ENCODE data around the gene PLCB2. TPM values are rescaled to one million over a fixed set of nuclear protein-coding genes. Genes with fewer than 3 reads are reported as not detected.

Gene PLCB2
- total RNA-seq, 1 experiment from 2014 or later, result 7.4 TPM

DNA sequence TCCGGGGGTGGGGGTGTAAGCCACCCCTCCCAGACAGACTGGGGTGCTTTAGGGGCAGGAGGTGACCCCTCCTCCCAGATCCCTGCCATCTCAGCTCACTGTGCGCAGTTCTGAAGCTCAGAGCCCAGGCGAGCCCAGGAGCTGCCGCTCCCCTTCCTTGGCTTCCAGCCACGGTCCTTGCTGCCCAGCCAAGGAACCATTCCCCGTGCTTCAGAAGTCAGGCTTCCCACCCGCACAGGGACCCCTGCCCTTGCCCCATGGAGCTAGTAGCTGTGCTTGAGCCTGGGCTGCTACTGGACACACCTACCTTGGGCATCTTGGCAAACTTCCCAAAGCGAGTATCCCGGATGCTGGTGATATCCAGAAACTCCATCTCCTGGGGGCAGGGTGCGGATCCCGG is 4.8 kb downstream of the PLCB2 start:
- Histone ChIP-seq H4K91ac (ENCODE audit: insufficient read length, low read depth, low read length) (no peak overlapping the region), H2BK15ac (ENCODE audit: low read depth, low read length) (no peak overlapping the region), H2BK12ac (ENCODE audit: insufficient read length, low read depth, low read length) (no peak overlapping the region), H3K9me3 (ENCODE audit: control insufficient read depth, low read depth, low read length) (no peaks in the 10 kb centered on the region), H2BK5ac (ENCODE audit: insufficient read length, low read length) (no peak overlapping the region), H3K27me3 (ENCODE audit: insufficient read depth, low read length) (no peaks in the 10 kb centered on the region), H3T11ph (ENCODE audit: low read length) (no peak overlapping the region), H3K79me2 (ENCODE audit: insufficient read depth, low read length) (no peaks in the 10 kb centered on the region), H2AK5ac (ENCODE audit: insufficient read length, low read length) (no peak overlapping the region), H3K23ac (ENCODE audit: insufficient read length, low read depth, low read length) (no peak overlapping the region), H3K23me2 (ENCODE audit: insufficient read length, low read depth, low read length, poor library complexity, severe bottlenecking) (no peaks in the 10 kb centered on the region), H3K4me1 (ENCODE audit: insufficient read depth, low read length) (peaks cover 5% of the 10 kb centered on the region; the same call in 1 of the 2 replicates), H4K5ac (ENCODE audit: insufficient read length, low read depth, low read length) (no peak overlapping the region), H3K27ac (ENCODE audit: insufficient read length, low read depth, low read length) (no peak overlapping the region), H3K79me1 (ENCODE audit: insufficient read depth, low read depth, low read length, poor library complexity, severe bottlenecking) (no peaks in the 10 kb centered on the region), H2BK20ac (ENCODE audit: low read depth, low read length, poor library complexity, severe bottlenecking) (no peak overlapping the region), H3K9ac (ENCODE audit: extremely low read depth, insufficient read length, low read length) (no peak overlapping the region), H4K20me1 (ENCODE audit: control insufficient read depth, insufficient read depth, insufficient read length) (no peaks in the 10 kb centered on the region), H2AFZ (ENCODE audit: low read length) (no peak overlapping the region), H4K8ac (replicated peaks; ENCODE audit: insufficient read length, low read depth, low read length) (no peak overlapping the region), H3K18ac (ENCODE audit: insufficient read length, low read depth, low read length) (no peak overlapping the region), H3K4me2 (ENCODE audit: insufficient read depth, insufficient read length, low read length) (no peak overlapping the region), H2BK120ac (ENCODE audit: low read depth, low read length, poor library complexity, severe bottlenecking) (no peak overlapping the region), H3K4ac (ENCODE audit: low read depth, low read length) (no peak overlapping the region), H3K14ac (ENCODE audit: insufficient read depth, low read length) (no peak overlapping the region), H3K56ac (ENCODE audit: insufficient read length, low read depth, low read length) (no peak overlapping the region)
- WGBS (ENCODE audit: extremely low coverage, insufficient read length, low lambda C conversion rate), result no CpG with 5 or more reads among the region's 11 CpGs
- peaks cover 2 to 16% (median 5%) of the 10 kb centered on the region in 3 experiments; a peak in 5 of 7 replicates for H3K36me3 Mint-ChIP-seq (ENCODE audit: insufficient read depth in 1 of 3, low read depth in 3 of 3)
- DNase-seq, result no peak
- no peak overlapping the region for H3K4me3 Mint-ChIP-seq
- peaks cover 15% of the 10 kb centered on the region in 2 experiments for H3K9me3 Mint-ChIP-seq
- H3K27ac Mint-ChIP-seq, result no peak overlapping the region
- TF ChIP-seq, protein P1, sequence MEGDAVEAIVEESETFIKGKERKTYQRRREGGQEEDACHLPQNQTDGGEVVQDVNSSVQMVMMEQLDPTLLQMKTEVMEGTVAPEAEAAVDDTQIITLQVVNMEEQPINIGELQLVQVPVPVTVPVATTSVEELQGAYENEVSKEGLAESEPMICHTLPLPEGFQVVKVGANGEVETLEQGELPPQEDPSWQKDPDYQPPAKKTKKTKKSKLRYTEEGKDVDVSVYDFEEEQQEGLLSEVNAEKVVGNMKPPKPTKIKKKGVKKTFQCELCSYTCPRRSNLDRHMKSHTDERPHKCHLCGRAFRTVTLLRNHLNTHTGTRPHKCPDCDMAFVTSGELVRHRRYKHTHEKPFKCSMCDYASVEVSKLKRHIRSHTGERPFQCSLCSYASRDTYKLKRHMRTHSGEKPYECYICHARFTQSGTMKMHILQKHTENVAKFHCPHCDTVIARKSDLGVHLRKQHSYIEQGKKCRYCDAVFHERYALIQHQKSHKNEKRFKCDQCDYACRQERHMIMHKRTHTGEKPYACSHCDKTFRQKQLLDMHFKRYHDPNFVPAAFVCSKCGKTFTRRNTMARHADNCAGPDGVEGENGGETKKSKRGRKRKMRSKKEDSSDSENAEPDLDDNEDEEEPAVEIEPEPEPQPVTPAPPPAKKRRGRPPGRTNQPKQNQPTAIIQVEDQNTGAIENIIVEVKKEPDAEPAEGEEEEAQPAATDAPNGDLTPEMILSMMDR (conservative IDR thresholded peaks at IDR 0.05), result no peak
- peaks cover 22 to 30% of the 10 kb centered on the region in 2 experiments for H3K4me1 Mint-ChIP-seq
- H3K27me3 Mint-ChIP-seq (ENCODE audit: low read depth), result peaks cover 13% of the 10 kb centered on the region

All from H9 (cell line).